ENCODE results near the gene PRICKLE4. TPM values are rescaled to one million over a fixed set of nuclear protein-coding genes. Genes with fewer than 3 reads are reported as not detected.
A peak's percentile ranks its signal among the peaks of the same experiment; 100 is the strongest.

The PRICKLE4 gene, protein sequence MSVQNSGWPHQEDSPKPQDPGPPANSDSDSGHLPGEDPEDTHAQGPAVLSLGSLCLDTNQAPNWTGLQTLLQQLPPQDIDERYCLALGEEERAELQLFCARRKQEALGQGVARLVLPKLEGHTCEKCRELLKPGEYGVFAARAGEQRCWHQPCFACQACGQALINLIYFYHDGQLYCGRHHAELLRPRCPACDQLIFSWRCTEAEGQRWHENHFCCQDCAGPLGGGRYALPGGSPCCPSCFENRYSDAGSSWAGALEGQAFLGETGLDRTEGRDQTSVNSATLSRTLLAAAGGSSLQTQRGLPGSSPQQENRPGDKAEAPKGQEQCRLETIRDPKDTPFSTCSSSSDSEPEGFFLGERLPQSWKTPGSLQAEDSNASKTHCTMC
- 0.41 TPM for total RNA-seq

DNA sequence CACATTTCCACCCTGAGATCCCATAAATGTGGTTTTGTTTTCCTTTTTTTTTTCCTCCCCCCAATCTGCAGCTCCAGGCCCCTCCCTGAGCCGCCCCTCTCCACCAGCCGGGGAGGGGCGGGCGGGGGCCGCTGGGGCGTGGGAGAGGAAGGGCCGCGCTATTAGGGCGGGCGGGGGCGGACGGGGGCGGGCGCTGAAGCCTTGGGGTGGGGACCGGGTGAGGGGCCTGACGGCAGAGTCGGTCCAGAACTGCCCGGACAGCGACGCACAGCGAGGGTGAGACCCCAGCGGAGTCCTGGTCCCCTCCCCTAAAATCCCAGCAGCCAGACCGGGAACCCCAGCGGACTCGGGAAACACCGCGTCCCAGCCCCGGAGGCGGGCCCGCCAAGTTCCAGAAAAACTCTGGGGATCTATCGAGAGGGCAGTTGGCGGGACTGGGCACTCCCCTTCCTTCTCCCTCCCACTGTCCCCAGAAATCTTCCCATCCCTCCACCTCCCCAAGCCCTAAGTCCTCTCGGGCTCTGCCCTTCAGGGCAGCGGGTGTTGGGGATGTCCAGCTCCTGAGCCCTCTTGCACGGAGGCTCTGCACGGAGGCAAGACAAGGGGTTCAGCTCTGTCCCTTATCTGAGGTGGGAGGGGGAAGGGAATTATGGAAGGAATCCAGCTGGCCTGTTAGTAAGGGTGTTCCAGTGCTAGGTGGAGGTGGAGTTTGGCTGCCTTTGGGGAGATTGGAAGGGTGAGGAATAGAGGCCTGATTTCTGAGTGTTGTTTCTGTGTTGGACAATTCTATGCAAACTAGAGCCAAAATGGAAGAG lies at the start of gene PRICKLE4:
TSS of gene PRICKLE4 (plus strand) at position 232 of the 815 bp plus-strand sequence. CDS start 2,692 bp downstream, outside the sequence.
- DNase-seq (ENCODE audit: low spot score in 2 of 2), result peak in 1 of 2 donors; percentile 58
- no peak for FAIRE-seq

- no peak for DNase-seq (ENCODE audit: low spot score in 2 of 2)
- FAIRE-seq, result no peak
Measured at GRCh38 chr6:41731561-41732086, 49.0 kb upstream of the PRICKLE4 start.

DNA sequence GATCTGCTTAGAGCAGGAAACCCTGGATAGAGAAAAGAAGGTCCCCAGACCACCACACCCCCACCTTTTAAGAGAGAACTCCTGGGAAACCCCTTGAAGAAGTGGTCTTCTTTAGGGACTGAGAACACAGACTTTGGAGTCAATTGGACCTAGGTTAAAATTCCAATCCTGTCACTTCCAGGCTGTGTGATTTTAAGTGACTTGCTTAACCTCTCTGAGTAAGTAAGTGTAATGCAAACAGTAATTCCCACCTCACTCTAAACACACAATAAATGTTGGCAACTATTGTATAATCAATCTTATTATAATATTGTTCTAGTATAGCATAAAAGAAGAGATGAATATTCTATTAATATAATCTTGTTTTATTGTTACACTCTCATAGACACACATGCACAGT lies 48.4 kb upstream of the PRICKLE4 start:
- FAIRE-seq (no peak), DNase-seq (ENCODE audit: low spot score in 2 of 2) (no peak)

DNA sequence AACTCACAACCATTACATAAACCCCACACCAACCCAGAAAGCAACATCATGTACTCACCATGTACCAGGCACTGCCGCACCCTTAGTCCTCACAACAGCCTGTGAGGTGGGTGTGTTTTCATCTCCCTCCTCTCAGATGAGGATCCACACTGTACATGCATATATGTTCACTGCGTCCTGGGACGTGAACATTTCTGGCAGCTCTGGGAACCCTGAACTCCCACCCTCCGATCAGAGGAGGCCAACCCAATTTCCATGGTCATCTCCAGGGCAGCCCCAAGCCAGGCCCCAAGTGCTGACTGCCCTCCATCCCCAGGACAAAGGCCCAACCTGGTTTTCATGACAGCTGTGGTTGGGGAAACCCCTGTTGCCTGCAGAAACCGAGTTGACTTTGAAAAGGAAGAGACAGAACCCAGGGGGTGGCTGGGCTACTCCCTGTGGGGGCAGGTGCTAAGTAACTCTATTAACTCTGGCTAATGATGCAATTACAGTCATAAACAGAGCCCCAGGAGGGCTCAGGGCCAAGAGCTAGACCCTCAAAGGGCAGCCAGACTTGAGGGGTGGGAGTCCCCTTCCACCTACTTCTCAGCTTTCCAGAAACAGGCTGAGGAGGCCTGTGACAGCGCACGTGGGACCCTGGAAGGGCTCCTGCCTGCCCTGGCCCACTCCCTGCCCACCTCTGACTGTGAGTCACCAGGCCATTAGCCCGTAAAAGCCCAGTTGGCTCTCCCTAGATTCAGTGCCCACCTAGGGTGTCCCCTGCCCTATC lies 47.8 kb upstream of the PRICKLE4 start:
- FAIRE-seq (no peak), DNase-seq (ENCODE audit: low spot score in 2 of 2) (no peak)

DNA sequence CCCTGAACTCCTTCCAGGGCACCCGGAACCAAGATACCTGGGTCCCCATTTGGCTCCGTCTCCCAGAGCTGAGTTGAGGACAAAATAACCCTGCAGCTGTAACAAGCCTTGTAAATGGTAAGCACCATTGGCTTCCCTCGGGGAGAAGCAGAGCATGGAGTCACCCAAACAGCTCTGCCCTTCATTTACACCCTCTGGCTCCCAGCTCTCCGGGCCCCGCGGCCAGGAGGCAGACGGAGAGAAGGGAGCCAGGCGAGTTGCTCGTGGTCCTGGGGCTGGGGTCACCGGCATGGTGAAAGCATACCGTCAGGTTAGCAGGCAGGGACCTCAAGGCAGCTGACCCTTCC lies 47.2 kb upstream of the PRICKLE4 start:
- no peak for FAIRE-seq
- no peak for DNase-seq (ENCODE audit: low spot score in 2 of 2)

DNA sequence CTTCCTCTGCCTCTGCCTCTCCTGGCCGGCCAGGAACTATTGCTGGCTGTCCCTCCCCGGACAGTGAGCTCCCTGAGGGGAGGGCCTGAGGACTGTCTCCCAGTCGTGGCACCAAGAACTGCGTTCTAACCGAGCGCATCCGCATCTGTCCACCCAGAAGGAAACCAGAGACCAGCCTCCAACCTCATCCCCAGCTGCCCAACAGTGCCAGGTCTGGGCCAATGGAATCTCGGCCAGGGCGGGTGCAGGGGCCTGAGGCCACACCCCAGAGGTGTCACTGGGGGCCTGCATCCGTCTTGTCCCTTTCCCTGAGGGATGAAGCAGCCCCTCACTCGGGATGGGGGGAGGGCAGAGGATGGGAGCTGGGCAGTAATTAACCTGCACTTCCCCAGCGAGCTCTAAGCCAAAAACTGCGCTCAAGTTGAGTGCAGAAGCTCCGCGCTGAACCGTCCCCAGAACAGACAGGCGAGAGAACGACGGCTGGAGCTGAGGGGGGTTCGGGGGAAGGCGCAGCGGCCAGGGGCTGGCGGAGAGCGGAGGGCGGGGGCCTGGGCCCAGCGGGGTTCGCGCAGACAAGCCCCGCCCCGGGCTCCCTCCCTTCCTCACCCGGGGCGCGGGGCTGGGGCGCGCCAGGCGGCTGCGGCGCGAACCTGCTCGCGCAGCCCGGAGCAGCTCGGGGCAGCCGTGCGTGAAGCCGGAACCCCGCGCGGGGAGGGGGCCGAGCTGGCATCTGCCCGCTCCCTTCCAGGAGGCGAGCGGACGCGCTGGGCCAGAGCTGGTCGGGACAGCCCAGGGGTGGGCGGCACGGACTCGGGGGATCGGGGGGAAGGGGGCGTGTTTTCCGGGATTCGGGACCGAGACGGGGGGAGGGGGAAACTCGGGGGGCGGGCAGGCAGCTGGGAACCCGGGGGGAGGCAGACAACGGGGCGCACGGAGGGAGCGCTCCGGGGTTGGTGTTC lies 46.6 kb upstream of the PRICKLE4 start:
- peak; percentile 88 to 90 for DNase-seq (ENCODE audit: low spot score in 2 of 2)
- FAIRE-seq, result no peak

DNA sequence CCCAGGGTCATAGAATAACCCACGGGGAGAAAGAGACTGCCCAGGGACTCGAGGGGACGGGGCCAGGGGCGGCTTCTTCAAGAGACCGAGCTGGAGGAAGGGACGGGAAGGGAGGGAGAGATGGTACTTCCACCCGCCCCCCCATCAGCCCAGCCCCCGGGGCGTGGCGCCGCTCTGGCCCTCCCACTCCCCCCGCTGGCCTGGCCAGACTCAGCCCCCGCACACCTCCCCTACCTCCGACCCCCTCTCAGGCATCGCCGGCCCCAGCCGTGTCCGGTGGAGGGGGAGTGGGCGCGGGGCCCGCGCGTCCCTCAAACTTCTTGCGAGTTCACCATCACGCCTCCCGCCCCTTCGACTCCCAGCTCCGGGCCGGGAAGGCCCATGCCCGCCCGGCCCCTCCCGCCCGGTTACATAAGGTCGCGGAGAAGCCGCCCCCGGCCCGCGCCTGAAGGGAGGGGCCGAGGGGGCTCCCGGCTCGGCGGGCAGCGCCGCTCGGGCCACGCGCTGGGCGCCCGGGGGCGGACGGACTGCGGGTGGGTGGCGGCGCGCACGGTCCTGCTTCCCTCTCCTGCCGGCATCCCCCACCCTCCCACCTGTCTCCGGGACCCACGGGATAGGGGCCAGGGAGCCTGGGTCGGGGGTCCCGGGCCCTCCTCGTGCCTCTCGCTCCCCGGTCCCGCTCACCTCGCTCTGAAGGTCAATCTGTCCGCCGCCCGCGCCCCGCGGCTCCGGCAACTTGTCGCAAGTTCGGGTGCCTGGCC lies 45.7 kb upstream of the PRICKLE4 start:
- FAIRE-seq (no peak), DNase-seq (ENCODE audit: low spot score in 2 of 2) (peak; percentile 85 to 90)

DNA sequence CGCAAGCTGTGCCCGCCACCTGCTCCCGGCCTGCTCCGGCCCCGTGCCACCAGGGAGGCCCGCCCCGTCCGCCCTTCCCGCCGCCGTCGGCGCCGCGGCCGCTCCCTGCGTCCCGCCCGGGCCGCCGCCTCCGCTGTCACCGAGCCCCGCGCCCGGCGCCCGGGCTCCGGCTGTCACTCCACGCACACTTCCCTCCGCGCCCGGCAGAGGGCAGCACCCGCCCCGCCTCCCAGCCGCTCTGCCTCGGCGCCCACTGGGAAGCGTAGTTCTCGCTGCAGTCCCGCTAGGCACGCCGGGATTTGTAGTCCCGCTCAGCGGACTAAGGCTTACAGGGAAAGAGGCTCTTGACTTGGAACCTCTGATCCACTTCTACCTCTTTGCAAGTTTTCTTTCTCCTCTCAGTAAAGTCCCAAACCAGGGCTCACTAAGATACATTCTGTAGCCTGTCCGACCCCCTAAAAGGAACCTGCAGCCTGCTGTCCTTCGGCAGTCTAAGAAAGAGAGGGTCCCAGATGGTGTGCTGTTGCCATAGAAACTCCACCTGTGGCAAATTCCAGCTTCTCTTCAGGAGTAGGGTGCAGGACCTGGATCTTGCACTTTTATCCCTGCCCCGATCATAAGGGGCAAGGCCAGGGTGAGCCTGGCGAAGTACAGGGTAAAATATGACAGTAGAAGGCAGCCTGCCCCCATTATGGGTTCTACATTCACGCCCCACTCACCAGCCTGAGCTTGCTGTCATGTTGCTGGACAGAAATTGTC lies 45.0 kb upstream of the PRICKLE4 start, which contains the start of gene TFEB:
TSS of gene TFEB (minus strand) at position 182 of the 759 bp plus-strand sequence. CDS start 44,395 bp downstream, outside the sequence.
- DNase-seq (ENCODE audit: low spot score in 2 of 2) (peak; percentile 95 to 97), FAIRE-seq (no peak)

DNA sequence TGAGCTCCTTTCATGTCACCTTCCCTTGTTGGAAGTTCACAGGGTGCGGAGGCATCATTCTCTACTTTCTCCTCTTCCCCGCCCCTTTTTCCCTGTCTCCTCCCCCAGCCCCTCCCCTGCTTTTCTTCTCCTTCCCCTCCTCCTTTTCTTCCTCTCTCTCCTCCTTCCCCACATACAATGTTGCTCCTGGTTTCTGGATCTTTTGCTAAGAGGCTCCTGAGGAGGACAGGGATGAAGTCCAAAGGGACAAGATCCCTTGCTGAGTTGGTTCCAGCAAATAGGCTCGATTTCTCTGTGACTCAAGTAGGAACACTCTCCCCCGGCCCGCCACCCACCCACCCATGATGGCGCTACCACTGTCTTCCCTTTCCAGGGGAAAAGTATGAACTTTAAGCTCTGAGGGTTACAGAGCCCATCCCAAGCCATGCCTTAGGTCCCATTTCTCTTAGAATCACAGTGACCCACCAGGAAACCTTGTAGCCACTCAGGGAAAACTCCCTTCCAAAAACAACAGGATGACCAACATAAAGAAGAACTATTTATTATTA lies 44.3 kb upstream of the PRICKLE4 start:
- FAIRE-seq, result no peak
- no peak for DNase-seq (ENCODE audit: low spot score in 2 of 2)

- FAIRE-seq (no peak), DNase-seq (ENCODE audit: low spot score in 2 of 2) (no peak)
Measured at GRCh38 chr6:41736800-41737555, 43.6 kb upstream of the PRICKLE4 start.

GRCh38 chr6:41737591-41738130 lies 42.9 kb upstream of the PRICKLE4 start:
- FAIRE-seq (no peak), DNase-seq (ENCODE audit: low spot score in 2 of 2) (no peak)

- FAIRE-seq (no peak), DNase-seq (ENCODE audit: low spot score in 2 of 2) (no peak)
Measured at GRCh38 chr6:41739041-41739440, 41.5 kb upstream of the PRICKLE4 start.

GRCh38 chr6:41740366-41741162 lies 40.0 kb upstream of the PRICKLE4 start:
- FAIRE-seq (no peak), DNase-seq (ENCODE audit: low spot score in 2 of 2) (no peak)

DNA sequence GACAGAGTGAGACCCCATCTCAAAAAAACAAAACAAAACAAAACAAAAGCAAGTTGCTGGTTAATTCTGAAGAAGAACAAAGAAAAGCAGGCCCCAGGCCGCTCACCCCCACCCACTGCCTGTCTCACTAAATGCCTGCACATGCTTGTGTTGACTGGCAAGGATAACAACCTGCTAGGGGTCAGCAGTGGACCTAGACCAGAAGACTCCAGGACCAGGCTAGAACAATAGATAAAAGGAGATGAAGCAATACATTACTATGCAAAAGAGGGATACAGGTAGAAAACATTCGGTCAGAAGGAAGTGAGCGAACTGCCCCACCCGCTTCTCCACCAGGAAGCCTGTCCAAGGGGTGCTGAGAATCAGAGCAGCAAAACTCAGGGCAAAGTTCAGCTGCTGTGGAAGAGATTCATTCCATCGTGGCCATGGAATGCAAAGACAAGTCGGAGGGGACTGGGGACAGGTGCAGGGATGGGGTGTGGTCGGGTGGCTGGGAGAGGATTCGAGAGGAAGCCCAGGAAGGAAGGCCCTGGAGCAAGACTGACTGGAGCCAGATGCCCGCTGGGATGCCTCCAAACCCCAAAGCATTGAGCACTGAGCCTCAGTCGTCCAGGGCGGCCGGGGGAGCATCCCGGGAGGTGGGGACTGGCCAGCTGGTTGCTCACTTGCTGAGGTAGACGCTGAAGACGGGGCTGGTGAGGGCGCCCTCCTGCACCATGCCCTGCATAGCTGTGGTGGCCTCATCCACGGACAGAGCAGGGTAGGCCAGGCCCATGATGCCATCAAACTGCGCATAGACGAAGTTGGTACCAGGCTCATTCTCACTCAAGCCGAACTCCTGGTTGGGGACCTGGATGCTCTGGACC lies 38.7 kb upstream of the PRICKLE4 start:
- FAIRE-seq (no peak), DNase-seq (ENCODE audit: low spot score in 2 of 2) (no peak)

Data from frontal cortex (tissue), 4 donors.